GM21390 (cell line): Measurements from ENCODE around the gene USP17L11.
"Not testable (repeated sequence)": the region's sequence is repeated elsewhere in the genome, so short reads cannot be mapped to it uniquely, and the experiment has no call there.

Source experiments
- ATAC-seq: cut with Tn5 transposase; IDR thresholded peaks from one replicate; pipeline ENCODE4 v1.9.1; 2021; ENCODE audit not compliant: unreplicated experiment

USP17L11 gene

GRCh38 chr4:9215105-9215504 lies at the start of gene USP17L11:
Gene USP17L11, plus strand, starts transcription at chr4:9215405. Its CDS starts 0 bp downstream, at chr4:9215405.
- not testable (repeated sequence) for ATAC-seq

- ATAC-seq = not testable (repeated sequence)
These were observed 49.2 kb upstream of the USP17L11 start for GRCh38 chr4:9165990-9166389.

- not testable (repeated sequence) for ATAC-seq
These were observed 45.3 kb upstream of the USP17L11 start, which contains the start of gene FAM90A26 for GRCh38 chr4:9169791-9170459. Gene FAM90A26, plus strand, starts transcription at chr4:9170409. Its CDS starts 2,764 bp downstream, at chr4:9173173.

GRCh38 chr4:9210357-9210756 lies 4.8 kb upstream of the USP17L11 start, which contains the start of gene USP17L10:
Gene USP17L10, plus strand, starts transcription at chr4:9210657. Its CDS starts 0 bp downstream, at chr4:9210657.
- ATAC-seq = not testable (repeated sequence)

GRCh38 chr4:9214701-9215100 lies 504 bp upstream of the USP17L11 start:
- ATAC-seq = not testable (repeated sequence)

GRCh38 chr4:9219852-9220251 lies 4.6 kb downstream of the USP17L11 start, which contains the start of gene USP17L12:
Gene USP17L12, plus strand, starts transcription at chr4:9220152. Its CDS starts 0 bp downstream, at chr4:9220152.
- ATAC-seq = not testable (repeated sequence)

- ATAC-seq = not testable (repeated sequence)
These were observed 9.4 kb downstream of the USP17L11 start, which contains the start of gene USP17L13 for GRCh38 chr4:9224596-9224995. Gene USP17L13, plus strand, starts transcription at chr4:9224896. Its CDS starts 0 bp downstream, at chr4:9224896.

GRCh38 chr4:9230249-9230648 lies 15.0 kb downstream of the USP17L11 start:
- ATAC-seq = not testable (repeated sequence)

GRCh38 chr4:9234085-9234484 lies 18.9 kb downstream of the USP17L11 start, which contains the start of gene USP17L15:
Gene USP17L15, plus strand, starts transcription at chr4:9234385. Its CDS starts 0 bp downstream, at chr4:9234385.
- not testable (repeated sequence) for ATAC-seq

- ATAC-seq = not testable (repeated sequence)
These were observed 23.3 kb downstream of the USP17L11 start for GRCh38 chr4:9238461-9238860.

GRCh38 chr4:9243579-9243978 lies 28.4 kb downstream of the USP17L11 start, which contains the start of gene USP17L17:
Gene USP17L17, plus strand, starts transcription at chr4:9243879. Its CDS starts 0 bp downstream, at chr4:9243879.
- not testable (repeated sequence) for ATAC-seq

- ATAC-seq = not testable (repeated sequence)
These were observed 32.9 kb downstream of the USP17L11 start, which contains the start of gene USP17L18 for GRCh38 chr4:9247953-9248680. Gene USP17L18, plus strand, starts transcription at chr4:9248630. Its CDS starts 0 bp downstream, at chr4:9248630.

GRCh38 chr4:9253078-9253477 lies 37.9 kb downstream of the USP17L11 start, which contains the start of gene USP17L19:
Gene USP17L19, plus strand, starts transcription at chr4:9253378. Its CDS starts 0 bp downstream, at chr4:9253378.
- ATAC-seq = not testable (repeated sequence)

GRCh38 chr4:9257824-9258223 lies 42.6 kb downstream of the USP17L11 start, which contains the start of gene USP17L20:
Gene USP17L20, plus strand, starts transcription at chr4:9258124. Its CDS starts 0 bp downstream, at chr4:9258124.
- not testable (repeated sequence) for ATAC-seq

- ATAC-seq = not testable (repeated sequence)
These were observed 47.4 kb downstream of the USP17L11 start, which contains the start of gene USP17L21 for GRCh38 chr4:9262572-9262971. Gene USP17L21, plus strand, starts transcription at chr4:9262872. Its CDS starts 0 bp downstream, at chr4:9262872.
